ENCODE results near the gene IGSF21. TPM values are rescaled to one million over a fixed set of nuclear protein-coding genes. Genes with fewer than 3 reads are reported as not detected.

IGSF21 gene
- total and polyA plus RNA-seq, 11 donors, result 0.54 to 2.2 (median 0.94) TPM; not detected in 1

DNA sequence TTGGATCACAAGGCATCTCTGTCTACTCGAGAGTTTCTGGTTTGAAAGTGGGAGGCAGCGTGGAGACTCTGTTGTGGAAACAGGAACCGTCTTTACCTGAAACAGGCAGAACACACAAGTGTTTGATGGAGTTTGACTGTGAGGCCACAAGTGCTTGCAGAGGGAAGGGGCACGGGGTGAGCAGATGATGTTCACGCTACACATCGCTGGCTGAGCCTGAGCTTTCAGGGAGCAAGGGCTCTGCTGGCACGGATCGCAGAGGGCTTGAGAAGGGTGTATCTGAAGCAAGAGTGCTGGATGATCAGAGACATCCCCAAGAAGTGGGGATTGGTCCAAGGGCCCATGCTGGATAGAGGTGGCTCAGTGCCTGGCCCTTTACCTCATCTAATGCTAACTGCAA is 59.3 kb downstream of the IGSF21 start:
- TF ChIP-seq POLR2A (IDR thresholded peaks at IDR 0.05), result no peak

GRCh38 chr1:18170444-18170843 is 62.8 kb downstream of the IGSF21 start:
- no peak overlapping the region for H3K4me3 ChIP-seq
- intact Hi-C loops (cut with DNase I), result no loop called here
- no peaks in the 10 kb centered on the region for H3K36me3 ChIP-seq
- peaks cover 0 to 32% (median 0%) of the 10 kb centered on the region in 9 donors for H3K27me3 ChIP-seq
- peaks cover 0 to 15% (median 0%) of the 10 kb centered on the region in 12 donors for H3K4me1 ChIP-seq
- ATAC-seq (no peak), DNase-seq (no peak)
- TF ChIP-seq CTCF (IDR thresholded peaks at IDR 0.05), result no peak
- WGBS, 4 donors, result 71 to 78% (median 75%) methylated on average over 3 of the region's 3 CpGs
- H3K9me3 ChIP-seq, result peaks cover 0 to 3% (median 0%) of the 10 kb centered on the region in 12 donors
- no peak overlapping the region for H3K27ac ChIP-seq

More for the DNA sequence above, 59.3 kb downstream of the IGSF21 start:
- no peak for DNase-seq
- Histone ChIP-seq H3K4me3 (no peak overlapping the region), H3K27ac (peak overlapping the region in 1 of 12 donors; percentile 45), H3K27me3 (peaks cover 0 to 29% (median 0%) of the 10 kb centered on the region in 9 donors), H3K36me3 (no peaks in the 10 kb centered on the region), H3K4me1 (peaks cover 0 to 24% (median 0%) of the 10 kb centered on the region in 12 donors), H3K9me3 (peaks cover 0 to 3% (median 0%) of the 10 kb centered on the region in 12 donors)
- WGBS, 4 donors, result 78 to 82% (median 80%) methylated on average over 8 of the region's 8 CpGs
- intact Hi-C loops (cut with DNase I), result no loop called here
- ATAC-seq, result peak in 1 of 4 donors; percentile 11

DNA sequence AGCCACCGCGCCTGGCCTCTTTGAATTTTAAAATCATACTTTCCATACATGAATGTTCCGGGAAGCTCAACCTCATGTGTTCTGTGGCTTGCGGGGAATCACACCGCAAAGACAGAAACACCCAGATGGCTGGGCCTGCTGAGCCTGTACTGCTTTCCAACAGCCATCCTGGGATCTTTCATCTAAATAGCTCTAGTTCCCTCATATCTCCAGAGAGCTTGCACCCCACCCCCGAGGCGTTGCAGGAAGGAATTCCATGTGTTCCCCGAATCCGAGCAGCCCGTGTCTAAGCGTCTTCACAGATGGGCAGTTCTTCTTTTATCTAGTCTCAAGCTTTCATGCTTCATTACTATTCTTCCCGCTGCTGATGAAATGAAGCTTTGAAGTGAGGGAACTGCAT is 66.4 kb downstream of the IGSF21 start:
- no peak overlapping the region for H3K27ac ChIP-seq
- ATAC-seq (no peak), DNase-seq (peak in 1 of 5 donors; percentile 16)
- intact Hi-C loops (cut with DNase I), result no loop called here
- no peaks in the 10 kb centered on the region for H3K36me3 ChIP-seq
- TF ChIP-seq CTCF (IDR thresholded peaks at IDR 0.05) (no peak), POLR2A (IDR thresholded peaks at IDR 0.05) (no peak)
- 64 to 70% (median 67%) methylated on average over 12 of the region's 12 CpGs for WGBS, 4 donors
- no peak overlapping the region for H3K4me3 ChIP-seq
- peaks cover 0 to 4% (median 0%) of the 10 kb centered on the region in 12 donors for H3K4me1 ChIP-seq
- H3K27me3 ChIP-seq, result peaks cover 0 to 43% (median 2%) of the 10 kb centered on the region in 9 donors
- peaks cover 0 to 3% (median 0%) of the 10 kb centered on the region in 12 donors for H3K9me3 ChIP-seq

DNA sequence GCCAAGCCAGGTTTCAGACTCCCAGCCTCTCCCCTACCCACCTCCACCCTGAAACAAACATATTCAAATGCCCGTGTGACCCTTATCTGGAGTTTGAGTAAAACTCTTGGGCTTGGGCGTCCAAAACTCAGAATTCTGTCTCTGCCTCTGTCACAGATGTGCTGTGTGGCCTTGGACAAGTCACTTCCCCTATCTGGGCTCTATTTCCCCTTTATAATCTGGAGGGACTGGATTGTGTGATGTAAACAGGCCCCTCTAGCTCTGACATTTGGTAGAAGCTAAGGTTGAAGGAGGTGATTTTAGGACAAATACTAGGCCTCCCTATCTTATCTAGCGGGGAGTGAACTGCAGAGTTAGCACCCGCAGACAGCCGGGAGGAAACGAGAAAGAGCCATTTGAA is 67.5 kb downstream of the IGSF21 start:
- Histone ChIP-seq H3K9me3 (peaks cover 0 to 3% (median 0%) of the 10 kb centered on the region in 12 donors), H3K27me3 (peaks cover 0 to 51% (median 5%) of the 10 kb centered on the region in 9 donors), H3K4me3 (no peak overlapping the region), H3K4me1 (peaks cover 0 to 4% (median 0%) of the 10 kb centered on the region in 12 donors), H3K27ac (no peak overlapping the region), H3K36me3 (no peaks in the 10 kb centered on the region)
- intact Hi-C loops (cut with DNase I), result no loop called here
- no peak for TF ChIP-seq POLR2A (IDR thresholded peaks at IDR 0.05)
- no peak for TF ChIP-seq CTCF (IDR thresholded peaks at IDR 0.05)
- DNase-seq (peak in 1 of 5 donors; percentile 7), ATAC-seq (no peak)
- 15 to 25% (median 19%) methylated on average over 4 to 6 of the region's 6 CpGs for WGBS, 4 donors
